HAP-1 (cell line): Measurements from ENCODE around the gene BEST1.

Experiments used
- DNase-seq, 2 experiments: peaks; one replicate each; pipeline ENCODE4 v3.0.0-alpha.2; 2016 to 2020; ENCODE audit warnings: low spot score in 2 of 2
- H3K27me3 ChIP-seq: fragments of 250-450 bp; sonication (Bioruptor Pico); 2 replicates; pipeline ENCODE4 v1.5.1; 2020; ENCODE audit warnings: low read depth, mild to moderate bottlenecking, moderate library complexity
- H3K36me3 ChIP-seq: fragments of 250-450 bp; sonication (Bioruptor Pico); replicated peaks from 2 replicates; pipeline ENCODE4 v1.5.1; 2020; ENCODE audit warnings: mild to moderate bottlenecking
- H3K4me1 ChIP-seq: fragments of 250-450 bp; sonication (Bioruptor Pico); 2 replicates; pipeline ENCODE4 v1.5.1; 2020; ENCODE audit warnings: mild to moderate bottlenecking
- H3K4me3 ChIP-seq: fragments of 250-450 bp; sonication (Bioruptor Pico); 2 replicates; pipeline ENCODE4 v1.5.1; 2020; ENCODE audit warnings: mild to moderate bottlenecking, moderate library complexity
- H3K9me3 ChIP-seq: fragments of 250-450 bp; sonication (Bioruptor Pico); 2 replicates; pipeline ENCODE4 v1.5.1; 2020; ENCODE audit warnings: mild to moderate bottlenecking, moderate library complexity
- in situ Hi-C: fragments of 300-500 bp; cut with MboI; formaldehyde crosslinking; loops from 3 replicates; pipeline ENCODE4 v1.14.3; 2020; ENCODE audit warnings: low sequenced_read_pairs, inconsistent platforms, mixed read lengths

The BEST1 gene

DNA sequence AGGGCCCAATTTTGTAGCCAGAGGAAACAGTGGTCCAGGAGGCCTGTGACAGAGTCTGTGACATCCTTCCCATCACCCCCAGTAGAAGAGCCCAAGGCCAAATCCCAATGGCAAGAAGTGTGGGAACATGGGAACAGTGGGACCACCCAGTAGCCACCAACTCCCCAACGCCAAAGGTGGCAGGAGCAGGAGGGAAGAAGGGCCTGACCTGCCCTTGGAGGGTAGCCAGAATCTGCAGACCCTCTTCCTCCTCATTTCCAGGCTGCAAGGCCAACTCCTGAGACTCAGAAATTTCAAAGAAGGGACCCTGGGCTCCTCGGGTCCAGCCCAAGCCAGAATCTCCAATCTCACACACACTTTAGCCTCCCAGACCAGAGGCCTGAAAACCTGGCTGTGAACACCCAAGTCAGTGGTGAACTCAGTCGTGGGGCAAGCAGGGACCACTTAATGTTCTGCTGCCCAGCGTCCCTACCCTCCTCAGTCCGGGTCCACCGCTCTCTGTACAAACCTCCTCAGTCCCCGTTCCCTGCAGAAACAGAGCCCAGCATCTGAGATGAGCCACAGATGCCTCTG, 38.9 kb upstream of the BEST1 start:
- no peaks in the 10 kb centered on the region for H3K4me1 ChIP-seq
- no peaks in the 10 kb centered on the region for H3K27me3 ChIP-seq
- H3K9me3 ChIP-seq: no peaks in the 10 kb centered on the region
- H3K36me3 ChIP-seq: no peaks in the 10 kb centered on the region
- in situ Hi-C loops: no loop called here
- H3K4me3 ChIP-seq: no peak overlapping the region
- DNase-seq: no peak

DNA sequence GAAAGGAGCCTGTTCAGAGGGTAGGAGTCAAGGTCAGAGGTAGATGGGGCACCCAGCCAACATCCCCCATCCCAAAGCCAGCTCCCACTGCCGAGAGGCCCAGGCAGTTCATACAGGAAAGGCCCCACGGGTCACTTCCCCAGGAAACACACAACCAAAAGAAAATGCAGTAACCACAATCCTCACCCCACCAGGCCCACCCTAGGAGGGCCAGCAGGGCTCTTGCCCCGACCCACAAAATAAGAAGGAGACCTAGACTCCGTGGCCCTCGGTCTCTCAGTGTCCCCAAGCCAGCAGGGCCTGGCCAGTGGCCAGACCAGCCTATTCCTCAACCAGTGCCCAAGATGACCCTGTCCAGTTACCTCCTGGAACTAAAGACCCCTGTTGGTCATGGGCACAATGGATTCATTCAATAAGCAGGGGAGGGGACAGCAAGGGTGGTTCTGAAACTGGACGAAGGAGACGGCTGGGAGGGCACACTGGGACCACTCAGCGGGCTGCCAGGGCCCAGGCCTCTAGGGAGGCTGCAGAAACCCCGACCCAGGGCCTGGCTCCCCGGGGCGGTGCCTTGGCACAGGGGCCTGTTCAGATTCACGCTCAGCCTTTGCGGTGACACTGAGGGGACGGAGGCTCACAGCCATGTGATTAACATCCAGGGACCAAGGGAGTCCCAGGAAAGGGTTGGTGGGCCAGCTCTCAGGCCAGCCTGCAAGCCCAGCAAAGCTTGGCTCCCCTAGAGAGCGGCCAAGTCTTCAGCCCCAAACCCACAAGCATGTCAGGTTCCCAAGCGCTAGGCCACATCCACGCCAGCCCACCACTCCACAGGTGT, 38.2 kb upstream of the BEST1 start:
- Histone ChIP-seq H3K27me3 (no peaks in the 10 kb centered on the region), H3K4me3 (no peak overlapping the region), H3K4me1 (no peaks in the 10 kb centered on the region; the same call in 1 of the 2 replicates), H3K36me3 (no peaks in the 10 kb centered on the region), H3K9me3 (no peaks in the 10 kb centered on the region)
- no peak for DNase-seq
- in situ Hi-C loops: no loop called here

DNA sequence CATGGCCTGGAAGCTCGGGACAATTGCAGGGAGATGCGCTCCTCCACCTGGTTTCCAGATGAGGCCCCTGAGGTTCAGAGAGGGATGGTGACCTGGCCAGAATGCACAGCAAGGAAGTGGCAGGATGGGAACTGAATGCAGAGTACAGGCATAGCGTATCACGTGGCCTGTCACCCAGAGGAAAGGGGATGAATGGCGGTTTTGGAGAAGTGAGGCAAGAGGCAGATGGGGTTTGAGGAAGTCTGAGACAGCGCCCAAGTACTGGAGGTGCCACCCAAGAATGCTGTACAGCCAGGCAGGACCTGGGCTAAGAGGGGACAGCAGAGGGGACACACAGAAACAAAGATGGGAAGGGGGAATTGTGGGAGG, 37.6 kb upstream of the BEST1 start:
- Histone ChIP-seq H3K36me3 (no peaks in the 10 kb centered on the region), H3K27me3 (no peaks in the 10 kb centered on the region), H3K4me1 (no peaks in the 10 kb centered on the region; the same call in 1 of the 2 replicates), H3K4me3 (no peak overlapping the region), H3K9me3 (no peaks in the 10 kb centered on the region)
- no peak for DNase-seq
- in situ Hi-C loops: no loop called here

DNA sequence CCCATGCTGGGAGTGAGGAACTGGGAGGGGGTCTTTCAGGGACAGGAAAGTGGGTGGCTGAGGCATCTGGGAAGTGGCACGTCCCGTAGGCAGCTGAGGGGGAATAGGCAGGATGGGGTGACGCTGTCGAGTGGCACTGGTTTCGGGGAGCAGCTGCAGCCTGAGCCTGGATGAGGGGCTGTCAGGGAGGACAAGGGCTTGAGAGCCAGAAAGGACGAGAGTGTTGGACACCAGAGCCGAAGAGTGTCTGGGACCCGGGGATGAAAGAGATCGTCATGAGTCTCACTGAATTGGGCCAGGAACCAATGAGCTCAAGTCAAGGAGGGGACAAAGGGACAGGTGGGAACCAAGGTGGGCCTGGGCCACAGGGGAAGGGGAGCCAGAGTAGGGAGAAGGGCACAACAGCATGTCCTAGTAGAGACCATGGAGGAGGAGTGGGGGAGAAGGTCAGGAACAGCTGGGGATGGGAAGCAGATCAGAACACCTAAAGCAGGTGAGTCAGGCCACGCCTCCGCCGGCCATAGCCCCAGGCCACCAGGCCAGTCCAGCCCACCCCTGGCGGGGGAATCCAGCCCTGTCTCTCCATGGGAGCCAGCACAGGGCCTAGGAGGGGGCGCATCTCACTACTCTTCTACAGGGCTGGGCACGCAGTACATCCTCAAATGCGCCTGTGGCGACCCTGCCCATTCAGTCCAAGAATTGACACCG, 37.0 kb upstream of the BEST1 start:
- no peaks in the 10 kb centered on the region for H3K27me3 ChIP-seq
- no peak for DNase-seq
- in situ Hi-C loops: no loop called here
- no peaks in the 10 kb centered on the region for H3K36me3 ChIP-seq
- H3K4me3 ChIP-seq: no peak overlapping the region
- peaks cover 3% of the 10 kb centered on the region; the same call in 1 of the 2 replicates for H3K4me1 ChIP-seq
- H3K9me3 ChIP-seq: no peaks in the 10 kb centered on the region

DNA sequence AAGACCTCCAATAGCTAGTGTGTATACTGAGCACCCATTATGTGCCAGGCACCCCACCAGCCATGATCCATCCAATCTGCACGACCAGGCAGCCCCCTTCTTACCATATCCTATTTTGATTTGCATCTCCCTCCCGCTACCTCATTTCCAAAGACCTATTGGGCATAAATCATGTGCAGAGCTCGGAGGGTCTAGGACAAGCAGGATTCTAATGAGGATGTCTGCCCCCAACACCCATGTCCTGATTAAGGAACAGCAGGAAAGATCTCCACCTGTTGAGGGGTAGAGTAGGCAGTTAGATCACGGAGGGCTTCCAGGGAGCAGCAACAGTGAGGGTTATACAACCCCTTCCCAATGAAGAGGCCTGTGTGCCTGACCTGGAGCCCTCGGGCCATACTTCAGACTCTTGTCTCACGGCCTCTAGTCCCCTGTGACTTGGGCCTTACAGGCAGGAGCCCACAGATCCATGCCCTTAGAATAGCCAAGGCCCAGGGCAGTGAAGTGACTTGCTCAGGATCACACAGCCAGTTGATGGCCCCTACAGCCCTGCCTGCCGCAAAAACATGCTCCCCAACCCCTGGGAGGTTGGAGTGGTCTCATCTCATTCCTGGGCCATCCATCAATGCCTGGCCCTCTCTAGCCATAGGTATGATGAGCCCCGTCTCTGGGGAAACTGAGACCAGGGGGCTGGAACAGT, 36.3 kb upstream of the BEST1 start:
- in situ Hi-C loops: no loop called here
- Histone ChIP-seq H3K27me3 (no peaks in the 10 kb centered on the region), H3K4me3 (no peak overlapping the region), H3K4me1 (peaks cover 3% of the 10 kb centered on the region; the same call in 1 of the 2 replicates), H3K9me3 (no peaks in the 10 kb centered on the region), H3K36me3 (no peaks in the 10 kb centered on the region)
- no peak for DNase-seq

DNA sequence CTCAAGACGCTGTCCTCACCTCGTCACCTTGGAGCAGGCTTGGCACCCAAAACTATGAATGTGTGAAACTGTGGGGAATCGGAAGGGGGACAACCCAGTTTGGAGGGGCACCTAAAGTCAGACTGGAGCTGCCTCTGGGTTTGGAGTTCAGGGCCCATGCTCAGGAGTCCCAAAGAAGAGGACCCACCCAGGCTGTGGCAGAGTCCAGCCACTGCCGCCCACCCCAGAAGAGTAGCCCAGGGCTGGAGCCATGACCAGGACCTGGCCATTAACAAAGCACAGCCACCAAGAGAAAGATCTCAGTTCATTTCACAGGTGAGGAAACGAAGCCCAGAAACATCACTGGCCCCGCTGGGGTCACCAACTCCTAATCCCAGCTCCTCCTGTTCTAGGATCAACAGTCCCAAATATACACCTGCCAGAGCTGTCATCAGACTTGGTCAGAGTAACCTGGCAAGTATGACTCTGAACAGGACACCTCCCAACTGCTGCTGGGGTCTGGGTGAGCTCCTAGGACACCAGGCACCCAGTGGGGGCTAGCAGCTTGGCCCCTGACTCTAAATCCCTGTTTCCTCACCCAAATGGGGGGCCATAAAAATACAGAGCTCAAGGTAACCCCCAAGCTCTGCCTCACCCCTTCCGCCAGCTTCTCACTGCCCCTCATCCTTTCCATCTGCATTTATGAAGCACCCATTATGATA, 35.5 kb upstream of the BEST1 start:
- in situ Hi-C loops: no loop called here
- no peaks in the 10 kb centered on the region for H3K27me3 ChIP-seq

DNA sequence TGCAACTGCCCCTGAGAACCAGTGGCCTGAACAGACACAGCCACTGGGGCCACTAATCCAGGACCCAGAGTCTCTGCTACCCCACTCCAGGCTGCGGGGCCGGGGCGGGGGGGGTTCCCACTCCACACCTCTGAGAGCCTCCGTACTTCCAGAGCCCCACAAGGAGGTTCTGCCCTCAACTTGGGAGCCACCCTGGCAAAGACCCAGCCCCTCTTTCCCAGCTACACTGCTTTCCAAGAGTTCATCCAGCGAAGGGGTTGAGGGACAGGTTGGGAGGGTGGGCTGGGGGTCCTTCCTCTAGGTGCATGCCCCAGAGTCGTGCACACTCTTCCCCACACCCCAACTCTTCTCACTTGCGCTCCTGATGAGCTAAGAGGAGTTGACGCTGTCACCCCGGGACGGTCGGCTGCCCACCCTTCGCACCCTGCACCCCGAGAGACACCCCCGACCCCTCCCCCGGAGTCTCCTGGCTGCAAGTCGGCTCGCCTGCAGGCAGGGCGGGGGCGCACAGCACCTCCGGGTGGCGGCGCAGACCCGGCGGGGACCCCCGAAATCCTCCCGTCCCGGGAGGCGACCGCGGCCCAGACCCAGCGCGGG, 33.3 kb upstream of the BEST1 start:
- no peaks in the 10 kb centered on the region for H3K36me3 ChIP-seq
- H3K4me1 ChIP-seq: peaks cover 3% of the 10 kb centered on the region; the same call in 1 of the 2 replicates
- DNase-seq: peak in 1 of 2 experiments; percentile 13
- H3K4me3 ChIP-seq: peak overlapping the region; percentile 37
- no peaks in the 10 kb centered on the region for H3K9me3 ChIP-seq
- in situ Hi-C loops: no loop called here
- H3K27me3 ChIP-seq: no peaks in the 10 kb centered on the region

More for the DNA sequence above, 35.5 kb upstream of the BEST1 start:
- Histone ChIP-seq H3K9me3 (no peaks in the 10 kb centered on the region), H3K36me3 (no peaks in the 10 kb centered on the region), H3K4me1 (peaks cover 3% of the 10 kb centered on the region; the same call in 1 of the 2 replicates), H3K4me3 (no peak overlapping the region)
- no peak for DNase-seq

DNA sequence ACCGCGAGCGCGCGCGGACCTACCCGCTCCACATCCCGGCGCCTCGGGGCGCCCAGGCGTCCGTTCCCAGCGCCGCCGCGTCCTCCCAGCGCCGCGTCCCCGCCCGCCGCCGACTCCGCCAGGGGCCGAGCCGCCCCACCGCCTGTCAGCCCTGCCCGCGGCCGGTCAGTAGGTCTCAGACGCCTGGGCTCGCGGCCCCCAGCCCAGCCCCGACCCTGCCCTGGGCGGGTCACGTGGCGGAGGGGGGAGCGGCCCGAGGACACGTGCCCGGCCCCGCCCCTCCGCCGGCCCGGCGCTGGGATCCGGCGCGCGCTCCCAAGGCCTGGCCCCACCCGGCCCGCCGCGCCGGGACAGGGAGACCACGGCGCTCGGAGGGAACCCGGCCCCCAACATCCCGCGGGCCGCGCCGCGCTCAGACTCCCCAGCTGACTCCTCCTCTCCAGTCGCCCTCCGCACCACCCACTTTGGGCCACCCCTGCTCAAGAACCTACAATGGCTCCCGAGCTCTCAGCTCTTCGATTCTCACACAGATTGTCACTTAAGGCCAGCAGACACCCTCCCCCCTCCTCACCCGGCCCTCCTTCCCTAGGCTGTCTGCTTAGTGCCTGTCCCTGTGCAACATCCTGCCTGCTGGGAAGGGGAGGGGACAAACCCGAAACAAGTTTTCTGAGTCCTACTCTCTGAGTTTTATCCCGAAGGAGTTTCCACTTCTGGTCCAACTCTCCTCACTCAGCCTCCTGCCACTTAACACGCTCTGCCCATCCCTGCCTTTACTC, 32.6 kb upstream of the BEST1 start, which contains the start of gene RAB3IL1:
Gene RAB3IL1 (minus strand): TSS at position 233 of the 776 bp plus-strand sequence. CDS start 199 bp downstream, at position 34.
- peak; percentile 34 to 72 for DNase-seq
- Histone ChIP-seq H3K4me3 (peak within 1 kb of the TSS; percentile 37), H3K4me1 (peaks cover 3% of the 10 kb centered on the region; the same call in 1 of the 2 replicates), H3K9me3 (no peaks in the 10 kb centered on the region), H3K27me3 (no peaks in the 10 kb centered on the region), H3K36me3 (no peaks in the 10 kb centered on the region)
- in situ Hi-C loops: no loop called here

DNA sequence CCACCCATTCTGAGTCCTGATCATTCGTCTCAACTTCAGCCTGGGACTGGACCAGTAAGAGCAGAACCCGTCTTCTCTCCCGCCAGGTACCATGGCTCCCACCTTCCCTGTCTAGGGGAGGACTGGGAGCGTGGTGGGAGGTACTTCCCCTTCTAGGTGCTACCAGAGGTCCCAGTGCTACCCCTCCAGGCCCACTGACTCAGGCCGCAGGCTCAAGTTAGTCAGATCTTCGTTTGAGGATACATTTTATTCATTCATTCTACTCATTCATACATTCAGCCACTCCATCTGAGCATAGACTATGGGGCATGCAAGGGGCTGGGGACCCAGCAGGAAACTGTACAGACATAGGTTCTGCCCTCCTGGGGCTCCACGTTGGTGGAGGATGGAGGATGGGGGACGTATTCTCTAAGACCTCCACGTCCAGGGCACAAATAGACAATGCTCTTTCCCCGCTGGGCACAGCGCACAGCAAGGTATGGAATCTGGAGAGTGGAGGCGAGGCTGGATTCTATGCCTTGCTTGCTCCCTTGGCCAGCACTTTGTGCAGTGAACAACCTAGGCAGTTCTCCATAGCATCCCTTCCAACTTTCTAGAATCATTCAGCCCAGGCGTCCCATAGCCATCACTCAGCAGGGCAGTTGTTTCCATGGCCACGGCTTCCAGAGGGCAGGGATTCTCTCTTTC, 31.8 kb upstream of the BEST1 start:
- DNase-seq: peak in 1 of 2 experiments; percentile 7
- in situ Hi-C loops: no loop called here
- Histone ChIP-seq H3K27me3 (no peaks in the 10 kb centered on the region), H3K36me3 (no peaks in the 10 kb centered on the region), H3K4me1 (peaks cover 3% of the 10 kb centered on the region; the same call in 1 of the 2 replicates), H3K4me3 (no peak overlapping the region), H3K9me3 (no peaks in the 10 kb centered on the region)

DNA sequence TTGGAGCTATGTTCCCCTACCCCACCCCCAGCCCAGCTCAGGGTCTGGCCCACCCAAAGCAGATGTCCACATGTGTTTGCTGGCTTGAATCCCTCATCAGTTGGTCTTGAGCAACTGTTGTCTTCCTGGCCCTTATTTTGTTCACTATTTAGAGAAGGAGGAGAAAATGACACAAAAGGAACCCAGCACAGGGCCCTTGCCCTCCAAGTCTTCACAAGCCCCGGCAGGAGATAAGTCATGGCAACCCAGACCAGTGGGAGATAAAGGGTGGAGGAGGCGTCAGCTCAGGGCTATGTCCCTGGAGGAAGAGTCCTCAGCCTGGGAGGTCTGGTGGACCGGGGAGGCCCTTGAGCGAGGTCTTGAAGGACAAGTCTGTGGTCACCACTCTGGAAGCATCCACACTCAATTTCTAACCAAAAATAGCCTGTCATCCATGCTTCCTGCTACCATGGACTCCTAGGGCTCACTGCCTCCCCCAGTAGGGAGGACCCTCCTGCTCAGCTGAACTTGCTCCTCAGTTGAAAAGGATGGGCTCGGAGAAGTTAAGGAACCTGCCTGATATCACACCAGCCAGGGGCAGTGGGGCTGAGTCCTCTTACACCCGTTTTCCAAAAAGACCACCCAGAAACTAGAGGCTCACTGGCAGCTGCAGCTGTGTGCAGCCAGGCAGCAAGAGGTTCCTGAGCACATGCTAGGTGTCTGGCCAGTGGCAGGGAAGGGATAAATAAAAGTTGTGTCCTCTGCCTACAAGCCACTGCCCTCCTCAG, 31.0 kb upstream of the BEST1 start:
- DNase-seq: no peak
- Histone ChIP-seq H3K4me3 (no peak overlapping the region), H3K9me3 (no peaks in the 10 kb centered on the region), H3K36me3 (no peaks in the 10 kb centered on the region), H3K27me3 (no peaks in the 10 kb centered on the region), H3K4me1 (peaks cover 3% of the 10 kb centered on the region; the same call in 1 of the 2 replicates)
- in situ Hi-C loops: no loop called here
